Posterior vena cava (tissue), 2 donors: ENCODE measurements around the gene FAM124A. TPM values are rescaled to one million over a fixed set of nuclear protein-coding genes. Genes with fewer than 3 reads are reported as not detected.

Experiments
- DNase-seq: peaks from one replicate; pipeline ENCODE4 v3.0.0-alpha.2; 2020; ENCODE audit warnings: low spot score
- intact Hi-C, 2 donors: fragments of 100-400 bp; cut with DNase I; formaldehyde crosslinking; loops; one replicate each; pipeline versions ENCODE4 v1.14.1 to v1.14.2; 2022 to 2023
- total RNA-seq, 2 donors: library from RNA; stranded (reverse); fragmentation: NEBNext Ultra II Directional; extraction: Animal tissue kit (Norgen Biotek cat#: 25700); gene quantifications; one replicate each; pipeline ENCODE4 v1.2.1, GENCODE V29; 2021
- donor health status: DM: yes; HTN: yes; CAD: no.
- donor health status: DM: yes; HTN: yes; CAD: no.

The FAM124A gene
- total RNA-seq, 2 donors from 2014 or later = 6.2 to 9.8 TPM

DNA sequence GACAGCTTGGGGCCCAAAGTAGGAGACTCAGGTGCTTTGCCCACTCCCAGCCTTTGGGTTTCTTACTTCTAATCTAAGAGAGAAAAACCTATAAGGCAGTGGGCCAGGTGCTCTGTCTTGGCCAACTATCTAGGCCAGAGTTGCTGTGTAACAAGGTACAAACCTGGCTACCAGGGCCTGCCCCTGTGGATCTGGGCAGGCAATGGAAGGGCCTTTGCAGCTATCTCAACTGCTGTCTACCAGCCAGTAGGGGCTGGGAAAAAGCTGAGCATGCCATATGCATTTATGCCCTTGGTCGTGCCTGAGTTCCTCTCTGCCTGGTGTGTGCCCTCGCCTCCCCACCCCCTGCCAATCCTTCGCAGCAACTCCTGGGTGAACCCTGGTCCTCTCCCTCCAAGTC is 100.6 kb downstream of the FAM124A start:
- intact Hi-C loops = no loop called here

DNA sequence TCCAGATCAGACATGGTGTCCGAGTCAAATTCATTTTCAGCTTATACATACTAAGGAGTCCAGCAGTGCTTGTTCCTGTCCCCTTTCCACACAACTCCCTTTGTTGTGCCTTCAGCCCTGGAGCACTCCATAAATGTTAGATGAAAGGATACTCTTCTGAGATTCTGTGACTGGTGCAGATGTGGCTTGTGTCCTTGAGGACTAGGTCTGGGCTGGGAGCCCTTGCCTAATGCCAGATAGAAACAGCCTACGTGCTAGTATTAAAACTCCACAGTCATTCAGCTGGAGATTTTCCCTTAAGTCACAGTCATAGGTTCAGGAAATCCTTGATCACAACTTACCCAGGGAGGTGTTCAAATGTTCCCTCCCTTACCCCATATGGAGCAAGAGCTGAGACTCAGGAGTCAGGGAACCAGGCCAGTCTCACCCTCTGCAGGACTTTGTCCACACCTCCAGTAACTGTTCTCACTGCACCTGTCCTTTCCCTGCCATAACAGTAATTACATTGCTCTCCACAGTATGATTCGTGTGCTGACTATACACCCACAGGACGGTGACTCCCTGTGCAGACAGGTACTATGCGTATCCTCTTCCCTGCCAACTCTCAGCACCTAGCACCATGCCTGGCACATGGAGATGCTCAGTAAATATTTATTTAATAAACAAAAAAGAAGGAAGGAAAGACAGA is 101.8 kb downstream of the FAM124A start:
- no peak for DNase-seq
- intact Hi-C loops = no loop called here

More for the DNA sequence above, 100.6 kb downstream of the FAM124A start:
- DNase-seq = no peak

DNA sequence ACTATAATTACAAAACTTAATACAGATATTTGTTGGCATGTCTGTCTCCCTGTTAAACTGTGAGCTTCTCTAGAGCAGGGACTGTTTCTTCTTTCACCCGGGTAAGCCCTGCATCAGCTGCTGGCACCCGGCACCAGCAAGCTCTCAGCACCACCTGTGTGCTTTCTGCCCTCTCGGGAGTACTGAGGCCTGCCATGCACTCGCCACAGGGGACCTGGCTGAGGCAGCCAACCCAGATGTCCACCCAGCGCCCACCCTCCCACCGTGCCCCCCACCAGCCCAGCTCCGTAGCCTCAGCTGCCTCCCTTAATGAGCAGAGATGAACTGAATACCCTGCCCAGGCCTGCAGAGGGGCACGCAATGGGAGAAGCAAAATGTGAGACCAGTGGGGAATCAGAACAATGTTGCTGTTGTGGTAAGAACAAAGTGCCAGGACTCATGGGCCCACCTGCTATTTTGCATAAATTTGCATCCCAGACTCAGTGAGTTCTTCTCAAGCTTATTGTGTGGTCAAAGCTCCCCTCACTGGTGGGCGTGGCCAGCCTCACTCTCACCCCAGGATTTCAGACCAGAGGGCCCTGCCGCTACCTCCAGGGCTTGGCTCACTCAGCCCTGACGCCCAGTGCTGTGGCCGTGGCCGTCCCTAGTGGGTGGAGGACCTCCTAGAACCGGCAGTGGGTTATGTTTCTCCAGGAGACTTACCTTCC is 102.7 kb downstream of the FAM124A start:
- intact Hi-C loops = no loop called here
- DNase-seq = no peak

DNA sequence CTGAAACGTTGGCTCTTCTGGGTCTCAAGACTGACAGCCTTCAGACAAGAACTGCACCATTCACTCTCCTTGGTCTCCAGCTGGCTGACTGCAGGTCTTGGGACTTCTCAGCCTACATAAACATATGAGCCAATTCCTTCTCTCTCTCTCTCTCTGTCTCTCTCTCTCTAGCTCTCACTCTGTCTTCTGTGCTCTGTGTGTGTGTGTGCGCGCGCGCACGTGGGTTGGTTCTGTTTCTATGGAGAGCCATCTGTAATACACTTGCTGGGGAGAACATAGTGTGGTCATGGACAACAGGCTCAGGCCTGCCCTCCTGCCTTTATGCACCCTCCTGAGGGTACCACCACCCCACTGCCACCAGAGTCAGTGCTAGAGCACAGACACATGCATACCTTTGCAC is 103.6 kb downstream of the FAM124A start:
- DNase-seq = no peak
- intact Hi-C loops = no loop called here

DNA sequence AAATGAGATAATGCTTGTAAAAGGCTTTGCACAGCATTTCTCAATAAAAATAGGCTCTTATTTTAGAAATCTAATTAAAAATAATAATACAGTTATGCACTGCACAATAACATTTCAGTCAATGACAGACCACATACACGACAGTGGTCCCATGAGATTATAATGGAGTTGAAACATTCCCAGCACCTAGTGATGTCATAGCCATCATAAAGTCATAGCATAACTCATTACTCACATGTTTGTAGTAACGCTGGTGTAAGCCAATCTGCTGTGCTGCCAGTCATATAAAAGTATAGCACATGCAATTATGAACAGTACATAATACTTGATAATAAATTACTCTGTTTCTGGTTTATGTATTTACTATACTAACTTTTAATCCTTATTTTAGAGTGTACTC is 104.6 kb downstream of the FAM124A start:
- intact Hi-C loops = no loop called here
- no peak for DNase-seq

DNA sequence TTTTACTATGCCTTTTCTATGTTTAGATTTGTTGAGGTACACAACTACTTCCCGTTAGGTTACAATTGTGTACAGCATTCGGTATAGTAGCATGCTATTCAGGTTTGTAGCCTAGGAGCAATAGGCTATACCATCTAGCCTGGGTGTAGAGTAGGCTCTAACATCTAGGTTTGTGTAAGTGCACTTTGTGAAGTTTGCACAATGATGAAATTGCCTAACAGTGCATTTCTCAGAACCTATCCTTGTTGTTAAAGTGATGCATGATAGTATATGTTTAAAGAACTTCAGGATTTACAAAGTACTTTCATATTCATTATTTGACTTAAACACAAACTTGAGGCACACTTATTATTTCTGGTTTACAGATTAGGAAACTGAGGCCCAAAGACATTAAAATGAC is 105.8 kb downstream of the FAM124A start:
- intact Hi-C loops = no loop called here
- no peak for DNase-seq

DNA sequence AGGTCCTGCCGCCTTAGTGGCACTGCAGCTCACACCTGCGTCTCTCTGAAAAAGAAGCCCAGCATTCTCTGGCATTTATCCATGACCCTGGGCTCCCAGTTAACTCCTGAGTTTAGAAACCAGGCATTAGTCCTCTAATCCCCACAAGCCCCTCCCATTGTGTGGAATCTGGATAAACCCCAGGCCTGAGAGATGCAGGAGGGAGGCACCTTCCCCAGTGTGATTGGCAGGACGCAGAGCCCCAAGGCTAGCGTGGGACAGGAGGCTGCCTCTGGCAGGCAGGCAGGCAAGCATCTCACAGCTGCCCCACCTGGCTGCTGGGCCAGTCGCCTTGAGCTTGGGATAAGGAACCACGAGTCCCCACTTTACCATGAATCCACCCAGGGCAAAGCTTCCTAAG is 106.3 kb downstream of the FAM124A start:
- DNase-seq = no peak
- intact Hi-C loops = no loop called here

DNA sequence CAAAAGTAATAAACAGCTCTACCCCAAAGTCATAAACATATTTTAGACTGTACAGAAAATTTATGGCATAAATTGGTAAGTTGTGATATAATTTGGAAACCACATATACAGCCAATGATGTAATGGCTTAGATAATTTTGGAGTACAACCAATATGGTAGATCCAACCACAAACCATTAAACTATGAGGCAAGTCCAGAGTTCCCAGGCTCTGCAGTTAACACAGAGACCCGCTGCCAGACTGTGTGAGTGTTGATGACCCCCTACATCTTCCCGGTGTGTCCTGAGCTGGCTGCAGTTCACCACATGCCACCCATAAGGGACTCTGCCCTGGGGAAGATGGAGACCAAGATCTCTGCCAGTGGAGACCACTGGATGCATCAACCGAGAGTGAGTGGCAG is 107.4 kb downstream of the FAM124A start:
- no peak for DNase-seq
- intact Hi-C loops = no loop called here

DNA sequence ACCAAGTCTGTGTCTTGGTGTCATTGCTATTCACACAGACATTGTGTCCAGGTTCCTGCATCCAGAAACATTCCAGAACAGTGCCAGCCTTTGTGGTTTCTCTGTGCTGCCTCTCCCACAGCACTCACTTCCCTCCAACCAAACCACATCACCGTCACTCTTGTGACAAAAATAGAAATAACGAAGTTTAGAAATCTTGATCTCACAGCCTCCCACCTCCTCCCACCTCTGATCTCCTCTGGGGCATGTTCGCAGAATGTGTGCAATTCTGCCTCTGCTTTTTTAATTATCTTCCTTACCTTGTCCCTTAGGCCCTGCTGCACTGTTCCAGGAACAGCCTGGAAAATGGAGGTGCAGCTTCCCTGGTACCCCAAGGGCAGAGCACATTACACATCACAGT is 108.6 kb downstream of the FAM124A start:
- DNase-seq = no peak
- intact Hi-C loops = no loop called here

DNA sequence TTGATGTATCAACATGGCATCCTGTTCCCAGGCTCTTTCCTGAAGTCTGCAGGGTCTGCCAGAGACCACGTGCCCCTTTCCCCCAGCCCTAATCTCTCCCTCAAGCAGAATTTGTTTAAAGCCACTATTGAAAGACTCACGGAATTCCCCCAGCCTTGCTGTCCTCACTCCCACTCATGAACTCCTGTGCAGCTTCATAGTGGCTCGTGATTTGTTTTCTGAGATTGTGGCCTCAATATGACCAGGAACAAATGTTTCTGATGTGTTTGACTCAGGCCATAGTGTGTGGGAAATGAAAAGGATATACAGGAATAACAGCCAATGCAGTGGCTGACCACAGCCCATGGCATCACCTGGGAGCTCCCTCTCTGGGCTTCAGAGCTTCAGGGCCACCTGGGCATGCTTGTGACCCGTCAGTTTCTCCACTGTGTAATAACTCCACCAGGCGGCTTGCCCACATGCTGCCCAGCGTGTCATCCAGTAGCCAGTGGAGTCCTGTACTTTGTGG is 109.2 kb downstream of the FAM124A start:
- no peak for DNase-seq
- intact Hi-C loops = no loop called here

DNA sequence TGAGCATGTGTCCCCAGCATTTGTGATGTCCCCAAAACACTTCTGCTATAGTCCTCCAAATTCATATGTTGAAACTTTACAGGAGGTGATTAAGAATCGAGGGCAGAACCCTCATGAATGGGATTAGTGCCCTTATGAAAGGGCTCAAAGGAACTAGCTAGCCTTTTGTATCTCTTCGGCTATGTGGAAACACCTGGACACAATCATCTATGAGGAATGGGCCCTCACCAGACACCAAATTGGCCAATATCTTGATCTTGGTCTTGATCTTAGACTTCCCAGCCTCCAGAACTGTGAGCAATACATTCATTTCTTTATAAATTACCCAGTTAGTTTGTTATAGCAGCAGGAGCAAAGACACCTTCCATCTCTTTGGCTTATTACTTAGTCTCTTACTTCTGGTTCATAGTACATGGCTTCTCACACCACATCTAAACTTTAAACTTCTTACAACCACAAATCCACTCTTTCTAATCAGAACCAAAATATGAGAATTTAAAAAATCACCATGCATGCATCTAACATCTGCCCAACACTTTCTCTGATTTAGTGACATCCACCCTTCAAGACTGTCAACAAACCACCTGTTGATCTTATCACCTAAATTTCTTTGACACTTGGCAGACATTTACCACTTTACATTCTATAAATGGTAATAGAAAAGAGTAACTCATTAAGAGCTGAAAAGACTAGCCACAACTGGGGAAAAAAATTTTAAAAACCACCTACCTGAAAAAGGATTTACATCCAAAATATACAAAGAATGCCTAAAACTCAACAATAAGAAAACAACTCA is 110.6 kb downstream of the FAM124A start:
- intact Hi-C loops = no loop called here
- no peak for DNase-seq

DNA sequence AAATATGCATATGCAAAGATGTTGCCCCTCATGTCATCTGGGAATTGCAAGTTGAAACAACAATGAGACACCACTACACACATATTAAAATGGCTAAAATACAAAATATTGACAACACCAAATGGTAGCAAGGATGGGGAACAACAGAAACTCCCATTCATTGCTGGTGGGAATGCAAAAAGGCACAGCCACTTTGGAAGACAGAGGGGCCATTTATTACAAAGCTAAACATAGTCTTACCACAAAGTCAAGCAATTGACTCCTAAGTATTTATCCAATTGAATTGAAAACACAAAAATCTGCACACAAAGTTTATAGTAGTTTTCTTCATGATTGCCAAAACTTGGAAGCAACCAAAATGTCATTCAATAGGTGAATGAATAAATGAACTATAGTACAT is 111.2 kb downstream of the FAM124A start:
- intact Hi-C loops = no loop called here
- DNase-seq = no peak

DNA sequence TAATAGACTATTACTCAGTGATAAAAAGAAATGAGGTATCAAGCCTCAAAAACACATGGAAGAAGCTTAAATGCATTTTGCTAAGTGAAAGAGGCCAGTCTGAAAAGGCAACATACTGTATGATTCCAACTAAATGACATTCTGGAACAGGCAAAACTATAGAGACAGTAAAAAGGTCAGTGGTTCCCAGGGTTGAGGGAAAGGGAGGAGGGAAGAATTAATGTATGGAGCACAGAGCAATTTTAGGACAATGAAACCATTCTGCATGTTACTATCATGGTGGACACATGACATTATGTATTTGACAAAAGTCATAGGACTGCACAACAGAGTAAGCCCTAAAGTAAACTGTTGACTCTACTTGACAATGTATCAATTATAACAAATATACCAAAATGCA is 111.6 kb downstream of the FAM124A start:
- intact Hi-C loops = no loop called here

More for the DNA sequence above, 111.6 kb downstream of the FAM124A start:
- no peak for DNase-seq

Other genes with a start within 250 kb of the FAM124A start
- not detected for gene C13orf42, start 111.1 kb upstream of the FAM124A start, total RNA-seq
- gene SERPINE3, start 117.3 kb downstream of the FAM124A start, total RNA-seq = not detected
- 10 to 100 TPM; 27.0 to 29.1 TPM for gene INTS6, start 230.6 kb downstream of the FAM124A start, total RNA-seq